T-helper 2 cell treated with Interferon-gamma antibody and Interleukin-4, amounts not matched to agents 5 μg/mL and 100 μg/mL, for 36 hours (primary cell): ENCODE results near the gene CNTN1.

ENCODE experiments used
- DNase-seq: peaks from one replicate; pipeline ENCODE4 v3.0.0; 2021; ENCODE audit warnings: low spot score
- H3K27ac Mint-ChIP-seq: one replicate; pipeline ENCODE4 v1.8.0; 2021; ENCODE audit warnings: mild to moderate bottlenecking, mixed read lengths
- H3K27me3 Mint-ChIP-seq: one replicate; pipeline ENCODE4 v1.8.0; 2021; ENCODE audit warnings: low read depth, mixed read lengths
- H3K36me3 Mint-ChIP-seq: one replicate; pipeline ENCODE4 v1.8.0; 2021; ENCODE audit warnings: low read depth, mixed read lengths
- H3K4me1 Mint-ChIP-seq: one replicate; pipeline ENCODE4 v1.8.0; 2021; ENCODE audit warnings: low read depth, mixed read lengths
- H3K4me3 Mint-ChIP-seq: one replicate; pipeline ENCODE4 v1.8.0; 2022; ENCODE audit warnings: mild to moderate bottlenecking, moderate library complexity, mixed read lengths
- H3K9me3 Mint-ChIP-seq: one replicate; pipeline ENCODE4 v1.8.0; 2021; ENCODE audit warnings: mixed read lengths

The CNTN1 gene

GRCh38 chr12:40672741-40673271 is 19.4 kb upstream of the CNTN1 start:
- DNase-seq: no peak
- H3K27me3 Mint-ChIP-seq: no peaks in the 10 kb centered on the region
- H3K4me3 Mint-ChIP-seq: no peak overlapping the region
- no peak overlapping the region for H3K27ac Mint-ChIP-seq
- peaks cover 3% of the 10 kb centered on the region for H3K9me3 Mint-ChIP-seq
- no peaks in the 10 kb centered on the region for H3K4me1 Mint-ChIP-seq
- no peaks in the 10 kb centered on the region for H3K36me3 Mint-ChIP-seq

GRCh38 chr12:40681148-40681547 is 11.1 kb upstream of the CNTN1 start:
- no peaks in the 10 kb centered on the region for H3K4me1 Mint-ChIP-seq
- peaks cover 4% of the 10 kb centered on the region for H3K9me3 Mint-ChIP-seq
- no peak for DNase-seq
- no peak overlapping the region for H3K4me3 Mint-ChIP-seq
- H3K36me3 Mint-ChIP-seq: no peaks in the 10 kb centered on the region
- H3K27me3 Mint-ChIP-seq: no peaks in the 10 kb centered on the region
- no peak overlapping the region for H3K27ac Mint-ChIP-seq

GRCh38 chr12:40684986-40685385 is 7.3 kb upstream of the CNTN1 start:
- DNase-seq: no peak
- no peak overlapping the region for H3K4me3 Mint-ChIP-seq
- no peaks in the 10 kb centered on the region for H3K4me1 Mint-ChIP-seq
- no peaks in the 10 kb centered on the region for H3K27me3 Mint-ChIP-seq
- no peaks in the 10 kb centered on the region for H3K9me3 Mint-ChIP-seq
- H3K36me3 Mint-ChIP-seq: no peaks in the 10 kb centered on the region
- H3K27ac Mint-ChIP-seq: no peak overlapping the region

- no peaks in the 10 kb centered on the region for H3K9me3 Mint-ChIP-seq
- H3K36me3 Mint-ChIP-seq: no peaks in the 10 kb centered on the region
- peaks cover 13% of the 10 kb centered on the region for H3K27me3 Mint-ChIP-seq
- H3K4me3 Mint-ChIP-seq: no peak overlapping the region
- DNase-seq: no peak
- H3K27ac Mint-ChIP-seq: no peak overlapping the region
- no peaks in the 10 kb centered on the region for H3K4me1 Mint-ChIP-seq
Measured at GRCh38 chr12:40688085-40688725, 4.0 kb upstream of the CNTN1 start.

- H3K4me3 Mint-ChIP-seq: no peak overlapping the region
- no peaks in the 10 kb centered on the region for H3K9me3 Mint-ChIP-seq
- DNase-seq: no peak
- H3K27ac Mint-ChIP-seq: no peak overlapping the region
- H3K36me3 Mint-ChIP-seq: no peaks in the 10 kb centered on the region
- no peaks in the 10 kb centered on the region for H3K4me1 Mint-ChIP-seq
- H3K27me3 Mint-ChIP-seq: peaks cover 26% of the 10 kb centered on the region
Measured at GRCh38 chr12:40689576-40689975, 2.7 kb upstream of the CNTN1 start.

- DNase-seq: no peak
- H3K4me3 Mint-ChIP-seq: no peak overlapping the region
- H3K9me3 Mint-ChIP-seq: no peaks in the 10 kb centered on the region
- no peak overlapping the region for H3K27ac Mint-ChIP-seq
- peaks cover 34% of the 10 kb centered on the region for H3K27me3 Mint-ChIP-seq
- no peaks in the 10 kb centered on the region for H3K4me1 Mint-ChIP-seq
- no peaks in the 10 kb centered on the region for H3K36me3 Mint-ChIP-seq
Measured at GRCh38 chr12:40692765-40693206, 547 bp downstream of the CNTN1 start.

- Mint-ChIP-seq H3K36me3 (no peaks in the 10 kb centered on the region), H3K9me3 (no peaks in the 10 kb centered on the region), H3K27me3 (peaks cover 34% of the 10 kb centered on the region), H3K4me3 (no peak overlapping the region), H3K27ac (no peak overlapping the region), H3K4me1 (no peaks in the 10 kb centered on the region)
- no peak for DNase-seq
Measured at GRCh38 chr12:40693207-40693821, 1.1 kb downstream of the CNTN1 start.

GRCh38 chr12:40697566-40698259 is 5.5 kb downstream of the CNTN1 start:
- no peaks in the 10 kb centered on the region for H3K4me1 Mint-ChIP-seq
- H3K4me3 Mint-ChIP-seq: no peak overlapping the region

GRCh38 chr12:40701756-40702155 is 9.5 kb downstream of the CNTN1 start:
- no peak overlapping the region for H3K27ac Mint-ChIP-seq
- H3K4me3 Mint-ChIP-seq: no peak overlapping the region
- H3K4me1 Mint-ChIP-seq: no peaks in the 10 kb centered on the region
- no peak for DNase-seq
- no peaks in the 10 kb centered on the region for H3K36me3 Mint-ChIP-seq
- H3K27me3 Mint-ChIP-seq: no peaks in the 10 kb centered on the region
- H3K9me3 Mint-ChIP-seq: no peaks in the 10 kb centered on the region

More at GRCh38 chr12:40697566-40698259, 5.5 kb downstream of the CNTN1 start:
- H3K9me3 Mint-ChIP-seq: no peaks in the 10 kb centered on the region
- peaks cover 24% of the 10 kb centered on the region for H3K27me3 Mint-ChIP-seq
- H3K27ac Mint-ChIP-seq: no peak overlapping the region
- DNase-seq: no peak
- H3K36me3 Mint-ChIP-seq: no peaks in the 10 kb centered on the region

- DNase-seq: no peak
- no peaks in the 10 kb centered on the region for H3K27me3 Mint-ChIP-seq
- no peak overlapping the region for H3K27ac Mint-ChIP-seq
- no peaks in the 10 kb centered on the region for H3K36me3 Mint-ChIP-seq
- no peaks in the 10 kb centered on the region for H3K9me3 Mint-ChIP-seq
- H3K4me3 Mint-ChIP-seq: no peak overlapping the region
- no peaks in the 10 kb centered on the region for H3K4me1 Mint-ChIP-seq
Measured at GRCh38 chr12:40711121-40711520, 18.9 kb downstream of the CNTN1 start.

- H3K27ac Mint-ChIP-seq: no peak overlapping the region
- no peaks in the 10 kb centered on the region for H3K27me3 Mint-ChIP-seq
- no peak for DNase-seq
- no peaks in the 10 kb centered on the region for H3K9me3 Mint-ChIP-seq
- no peaks in the 10 kb centered on the region for H3K36me3 Mint-ChIP-seq
- H3K4me3 Mint-ChIP-seq: no peak overlapping the region
- H3K4me1 Mint-ChIP-seq: no peaks in the 10 kb centered on the region
Measured at GRCh38 chr12:40714636-40715035, 22.4 kb downstream of the CNTN1 start.

- DNase-seq: no peak
Measured at GRCh38 chr12:40716037-40716436, 23.8 kb downstream of the CNTN1 start.

GRCh38 chr12:40717576-40717975 is 25.3 kb downstream of the CNTN1 start:
- H3K27ac Mint-ChIP-seq: no peak overlapping the region
- no peak for DNase-seq
- H3K36me3 Mint-ChIP-seq: no peaks in the 10 kb centered on the region
- no peaks in the 10 kb centered on the region for H3K4me1 Mint-ChIP-seq
- H3K27me3 Mint-ChIP-seq: no peaks in the 10 kb centered on the region
- H3K4me3 Mint-ChIP-seq: no peak overlapping the region
- peaks cover 4% of the 10 kb centered on the region for H3K9me3 Mint-ChIP-seq

More at GRCh38 chr12:40716037-40716436, 23.8 kb downstream of the CNTN1 start:
- no peak overlapping the region for H3K27ac Mint-ChIP-seq
- H3K4me1 Mint-ChIP-seq: no peaks in the 10 kb centered on the region
- H3K9me3 Mint-ChIP-seq: no peaks in the 10 kb centered on the region
- no peaks in the 10 kb centered on the region for H3K36me3 Mint-ChIP-seq
- no peaks in the 10 kb centered on the region for H3K27me3 Mint-ChIP-seq
- H3K4me3 Mint-ChIP-seq: no peak overlapping the region

GRCh38 chr12:40718878-40719372 is 26.7 kb downstream of the CNTN1 start:
- no peak for DNase-seq
- Mint-ChIP-seq H3K27me3 (no peaks in the 10 kb centered on the region), H3K4me1 (no peaks in the 10 kb centered on the region), H3K36me3 (no peaks in the 10 kb centered on the region), H3K27ac (no peak overlapping the region), H3K4me3 (no peak overlapping the region), H3K9me3 (peaks cover 4% of the 10 kb centered on the region)
